GM23338 (cell line): Measurements from ENCODE around the gene NDRG3. TPM values are rescaled to one million over a fixed set of nuclear protein-coding genes. Genes with fewer than 3 reads are reported as not detected.
A peak's percentile ranks its signal among the peaks of the same experiment; 100 is the strongest.

Experiments
- ATAC-seq: fragments of 200-7000 bp; cut with Tn5 transposase; 3 replicates; pipeline ENCODE4 v1.9.1; 2020
- DNase-seq: peaks from one replicate; pipeline ENCODE4 v3.0.0-alpha.2; 2015; ENCODE audit warnings: low spot score
- H2AFZ ChIP-seq: fragments of 200-600 bp; sonication (generic); 2 replicates; pipeline ENCODE4 v1.8.0; 2016; ENCODE audit warnings: antibody characterized with exemption, mild to moderate bottlenecking, moderate library complexity
- H3F3A ChIP-seq: fragments of 200-600 bp; sonication (generic); replicated peaks from 2 replicates; pipeline ENCODE4 v1.8.0; 2017; ENCODE audit warnings: antibody characterized with exemption, mixed run types, low read depth
- H3K27ac ChIP-seq: fragments of 200-600 bp; sonication (generic); 2 replicates; pipeline ENCODE4 v1.6.1; 2016; ENCODE audit warnings: low read depth
- H3K27me3 ChIP-seq: fragments of 200-600 bp; sonication (generic); 2 replicates; pipeline ENCODE4 v1.8.0; 2016; ENCODE audit warnings: mild to moderate bottlenecking, mixed run types, moderate library complexity; ENCODE audit not compliant: insufficient read depth
- H3K36me3 ChIP-seq: fragments of 200-600 bp; sonication (generic); 2 replicates; pipeline ENCODE4 v1.8.0; 2016; ENCODE audit warnings: mild to moderate bottlenecking; ENCODE audit not compliant: insufficient read depth
- H3K4me1 ChIP-seq: fragments of 200-600 bp; sonication (generic); 2 replicates; pipeline ENCODE4 v1.8.0; 2016; ENCODE audit warnings: mild to moderate bottlenecking, moderate library complexity; ENCODE audit not compliant: insufficient read depth
- H3K4me2 ChIP-seq: fragments of 200-600 bp; sonication (generic); 2 replicates; pipeline ENCODE4 v1.7.1; 2017; ENCODE audit warnings: mixed run types
- H3K4me3 ChIP-seq: fragments of 200-600 bp; sonication (generic); 2 replicates; pipeline ENCODE4 v1.6.1; 2016; ENCODE audit warnings: mixed run types
- H3K79me2 ChIP-seq: fragments of 200-600 bp; sonication (generic); replicated peaks from 2 replicates; pipeline ENCODE4 v1.8.0; 2017; ENCODE audit warnings: mild to moderate bottlenecking; ENCODE audit not compliant: insufficient read depth
- H3K9me2 ChIP-seq: fragments of 200-600 bp; sonication (generic); 2 replicates; pipeline ENCODE4 v1.8.0; 2017; ENCODE audit not compliant: insufficient read depth
- H4K20me1 ChIP-seq: fragments of 200-600 bp; sonication (generic); replicated peaks from 2 replicates; pipeline ENCODE4 v1.8.0; 2017; ENCODE audit warnings: mild to moderate bottlenecking; ENCODE audit not compliant: insufficient read depth
- H3K27ac Mint-ChIP-seq: 2 replicates; pipeline ENCODE4 v1.8.0; 2020; ENCODE audit warnings: inconsistent platforms, mild to moderate bottlenecking, moderate library complexity, mixed read lengths
- H3K27me3 Mint-ChIP-seq: 3 replicates; pipeline ENCODE4 v1.8.0; 2022; ENCODE audit warnings: low read depth, mild to moderate bottlenecking, moderate library complexity, mixed read lengths, inconsistent platforms; ENCODE audit not compliant: insufficient read depth, poor library complexity
- H3K36me3 Mint-ChIP-seq: 3 replicates; pipeline ENCODE4 v1.8.0; 2021; ENCODE audit warnings: low read depth, mild to moderate bottlenecking, inconsistent platforms, moderate library complexity, mixed read lengths
- H3K4me1 Mint-ChIP-seq: 3 replicates; pipeline ENCODE4 v1.8.0; 2020; ENCODE audit warnings: mild to moderate bottlenecking, inconsistent platforms, mixed read lengths
- H3K4me3 Mint-ChIP-seq: 3 replicates; pipeline ENCODE4 v1.8.0; 2021; ENCODE audit warnings: moderate library complexity, mild to moderate bottlenecking, inconsistent platforms, mixed read lengths
- H3K9me3 Mint-ChIP-seq: 3 replicates; pipeline ENCODE4 v1.8.0; 2020; ENCODE audit warnings: moderate library complexity, mild to moderate bottlenecking, inconsistent platforms, mixed read lengths
- CTCF ChIP-seq, 2 experiments: fragments of 200-600 bp in 1 of 2; sonication (generic) in 1 of 2; conservative IDR thresholded peaks; 2 replicates each; pipeline versions ENCODE4 v1.5.1 to v1.6.1; 2016 to 2017; ENCODE audit warnings: antibody characterized with exemption in 2 of 2, low read depth in 2 of 2, mild to moderate bottlenecking in 2 of 2, moderate library complexity in 1 of 2
- EZH2 ChIP-seq: fragments of 200-600 bp; sonication (generic); IDR thresholded peaks from one replicate; pipeline ENCODE4 v1.8.0; 2017; ENCODE audit warnings: antibody characterized with exemption, mild to moderate bottlenecking, low read depth; ENCODE audit not compliant: unreplicated experiment
- POLR2AphosphoS5 ChIP-seq: IDR thresholded peaks from 2 replicates; pipeline ENCODE4 v1.6.1; 2016; ENCODE audit warnings: antibody characterized with exemption, low read depth
- STAT1 ChIP-seq: IDR thresholded peaks from one replicate; pipeline ENCODE4 v1.6.1; 2016; ENCODE audit warnings: antibody characterized with exemption; ENCODE audit not compliant: unreplicated experiment
- ZNF114 ChIP-seq: fragments of 250-450 bp; sonication (Bioruptor Pico); IDR thresholded peaks from 2 replicates; pipeline ENCODE4 v1.5.0; 2020; ENCODE audit warnings: mild to moderate bottlenecking, moderate library complexity
- ZNF462 ChIP-seq: fragments of 250-450 bp; sonication (Bioruptor Pico); IDR thresholded peaks from 2 replicates; pipeline ENCODE4 v1.5.0; 2020; ENCODE audit warnings: mild to moderate bottlenecking, moderate library complexity
- polyA plus RNA-seq: library from polyadenylated mRNA; unstranded; fragments of >200 nt; fragmentation: Nextera tagmentation; extraction: Ambion mirVana; gene quantifications from 2 replicates; pipeline ENCODE4 v1.2.1, GENCODE V29; 2016
- total RNA-seq: library from RNA; depleted of rRNA; stranded (reverse); fragments of >200 nt; shearing (Covaris generic); gene quantifications from 2 replicates; pipeline ENCODE4 v1.2.3, GENCODE V29; 2014

NDRG3 gene
- total and polyA plus RNA-seq, 2 experiments from 2014 or later, result 18.6 to 24.0 TPM

DNA sequence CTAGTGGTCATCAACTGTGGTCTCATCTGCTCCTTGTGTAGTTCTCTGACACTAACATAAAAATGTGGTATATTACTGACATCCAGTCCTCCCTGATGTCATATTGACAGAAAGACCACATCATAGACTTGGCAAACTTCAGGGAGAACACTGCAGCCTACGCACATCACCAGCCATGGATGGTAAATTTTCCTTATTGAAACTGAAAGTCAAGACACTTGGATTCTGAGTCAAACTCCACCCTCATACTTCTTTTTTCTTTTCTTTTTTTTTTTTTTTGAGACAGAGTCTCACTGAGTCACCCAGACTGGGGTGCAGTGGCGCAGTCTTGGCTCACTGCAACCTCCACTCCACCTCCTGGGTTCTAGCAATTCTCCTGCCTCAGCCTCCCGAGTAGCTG lies 25.4 kb downstream of the NDRG3 start:
- Histone ChIP-seq H2AFZ (no peak overlapping the region), H3K27me3 (no peaks in the 10 kb centered on the region), H3K36me3 (no peaks in the 10 kb centered on the region), H3K4me3 (no peak overlapping the region), H3K79me2 (no peaks in the 10 kb centered on the region), H3K4me1 (no peaks in the 10 kb centered on the region), H3K4me2 (no peak overlapping the region), H4K20me1 (0 out of 2 replicates have a peak, but pooled peaks cover 18% of the 10 kb centered on the region), H3K27ac (no peak overlapping the region), H3F3A (no peaks in the 10 kb centered on the region), H3K9me2 (no peaks in the 10 kb centered on the region)
- H3K4me1 Mint-ChIP-seq, result no peaks in the 10 kb centered on the region
- H3K27ac Mint-ChIP-seq, result no peak overlapping the region
- no peaks in the 10 kb centered on the region for H3K9me3 Mint-ChIP-seq
- ATAC-seq, result no peak
- H3K36me3 Mint-ChIP-seq, result no peaks in the 10 kb centered on the region
- no peaks in the 10 kb centered on the region for H3K27me3 Mint-ChIP-seq
- TF ChIP-seq ZNF114 (no peak), STAT1 (no peak)
- no peak overlapping the region for H3K4me3 Mint-ChIP-seq
- no peak for DNase-seq

DNA sequence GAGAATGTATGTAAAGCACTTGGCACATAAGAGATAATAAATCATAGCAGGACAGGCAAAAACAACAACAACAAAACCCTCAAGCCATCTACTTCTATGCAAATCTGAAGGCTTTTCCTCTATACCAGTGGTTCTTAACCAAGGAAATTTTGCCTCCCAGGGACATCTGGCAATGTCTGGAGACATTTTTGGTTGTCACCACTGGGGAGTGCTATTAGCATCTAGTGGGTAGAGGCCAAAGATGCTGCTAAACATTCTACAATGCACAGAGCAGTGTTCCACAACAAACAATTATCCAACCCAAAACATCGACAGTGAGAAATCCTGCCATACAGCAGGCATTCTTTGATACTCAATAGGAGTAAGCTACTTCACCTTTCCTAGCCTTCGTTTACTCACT lies 28.2 kb downstream of the NDRG3 start:
- TF ChIP-seq EZH2, result no peak
- peak; percentile 58 to 66 for TF ChIP-seq CTCF (conservative IDR thresholded peaks at IDR 0.05; ENCODE audit: low read depth in 2 of 2)
- Histone ChIP-seq H3K4me3 (no peak overlapping the region), H3F3A (no peaks in the 10 kb centered on the region), H2AFZ (no peak overlapping the region), H3K27ac (no peak overlapping the region), H3K4me1 (no peaks in the 10 kb centered on the region), H3K79me2 (no peaks in the 10 kb centered on the region), H3K9me2 (no peaks in the 10 kb centered on the region), H3K4me2 (no peak overlapping the region), H3K27me3 (no peaks in the 10 kb centered on the region), H4K20me1 (0 out of 2 replicates have a peak, but pooled peaks cover 10% of the 10 kb centered on the region), H3K36me3 (no peaks in the 10 kb centered on the region)
- ATAC-seq (peak; percentile 84), DNase-seq (peak; percentile 76)
- Mint-ChIP-seq H3K27ac (no peak overlapping the region), H3K36me3 (no peaks in the 10 kb centered on the region), H3K4me1 (no peaks in the 10 kb centered on the region), H3K9me3 (no peaks in the 10 kb centered on the region), H3K27me3 (peaks cover 2% of the 10 kb centered on the region), H3K4me3 (no peak overlapping the region)

GRCh38 chr20:36717021-36717420 lies 28.9 kb downstream of the NDRG3 start:
- H3K4me3 ChIP-seq, result no peak overlapping the region
- DNase-seq (no peak), ATAC-seq (no peak)
- Mint-ChIP-seq H3K4me1 (no peaks in the 10 kb centered on the region), H3K27ac (no peak overlapping the region), H3K27me3 (peaks cover 2% of the 10 kb centered on the region), H3K9me3 (no peaks in the 10 kb centered on the region), H3K4me3 (no peak overlapping the region), H3K36me3 (no peaks in the 10 kb centered on the region)
- 0 out of 2 replicates have a peak, but pooled peaks cover 10% of the 10 kb centered on the region for H4K20me1 ChIP-seq
- H3K4me2 ChIP-seq, result no peak overlapping the region
- no peaks in the 10 kb centered on the region for H3K4me1 ChIP-seq
- no peaks in the 10 kb centered on the region for H3F3A ChIP-seq
- H3K79me2 ChIP-seq, result no peaks in the 10 kb centered on the region
- no peaks in the 10 kb centered on the region for H3K9me2 ChIP-seq
- H3K36me3 ChIP-seq, result no peaks in the 10 kb centered on the region
- no peak overlapping the region for H3K27ac ChIP-seq
- no peaks in the 10 kb centered on the region for H3K27me3 ChIP-seq
- H2AFZ ChIP-seq, result no peak overlapping the region
- TF ChIP-seq EZH2 (no peak), ZNF462 (CRISPR knock-in tag) (no peak), ZNF114 (no peak), POLR2AphosphoS5 (no peak)
